EL (cell line): ENCODE data around the gene GHDC.
"Not testable (repeated sequence)": the region's sequence is repeated elsewhere in the genome, so short reads cannot be mapped to it uniquely, and the experiment has no call there.

ENCODE experiments used
- DNase-seq: peaks from one replicate; pipeline ENCODE4 v3.0.0-alpha.2; 2016

Gene GHDC

GRCh38 chr17:42143138-42143537 lies 51.2 kb downstream of the GHDC start:
- DNase-seq = not testable (repeated sequence)

GRCh38 chr17:42142371-42142896 lies 51.9 kb downstream of the GHDC start:
- peak; percentile 87 for DNase-seq

GRCh38 chr17:42141382-42141781 lies 52.9 kb downstream of the GHDC start:
- no peak for DNase-seq

DNA sequence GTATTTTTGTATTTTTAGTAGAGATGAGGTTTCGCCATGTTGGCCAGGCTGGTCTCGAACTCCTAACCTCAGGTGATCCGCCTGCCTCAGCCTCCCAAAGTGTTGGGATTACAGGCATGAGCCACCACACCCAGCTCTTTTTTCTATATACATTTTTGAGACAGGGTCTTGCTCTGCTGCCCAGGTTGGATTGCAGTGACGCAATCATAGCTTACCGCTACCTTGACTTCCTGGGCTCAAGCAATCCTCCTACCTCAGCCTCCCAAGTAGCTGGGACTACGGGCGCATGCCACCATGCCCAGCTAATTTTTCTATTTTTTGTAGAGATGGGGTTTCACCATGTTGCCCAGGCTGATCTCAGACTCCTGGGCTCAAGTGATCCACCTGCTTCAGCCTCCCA lies 53.6 kb downstream of the GHDC start:
- DNase-seq = not testable (repeated sequence)
